GM19025 (cell line): Measurements from ENCODE around the gene LTO1.
"Not testable (repeated sequence)": the region's sequence is repeated elsewhere in the genome, so short reads cannot be mapped to it uniquely, and the experiment has no call there.

Source experiments
- ATAC-seq: cut with Tn5 transposase; IDR thresholded peaks from one replicate; pipeline ENCODE4 v1.9.1; 2021; ENCODE audit warnings: mild to moderate bottlenecking, low read depth, moderate library complexity; ENCODE audit not compliant: unreplicated experiment

LTO1 gene

DNA sequence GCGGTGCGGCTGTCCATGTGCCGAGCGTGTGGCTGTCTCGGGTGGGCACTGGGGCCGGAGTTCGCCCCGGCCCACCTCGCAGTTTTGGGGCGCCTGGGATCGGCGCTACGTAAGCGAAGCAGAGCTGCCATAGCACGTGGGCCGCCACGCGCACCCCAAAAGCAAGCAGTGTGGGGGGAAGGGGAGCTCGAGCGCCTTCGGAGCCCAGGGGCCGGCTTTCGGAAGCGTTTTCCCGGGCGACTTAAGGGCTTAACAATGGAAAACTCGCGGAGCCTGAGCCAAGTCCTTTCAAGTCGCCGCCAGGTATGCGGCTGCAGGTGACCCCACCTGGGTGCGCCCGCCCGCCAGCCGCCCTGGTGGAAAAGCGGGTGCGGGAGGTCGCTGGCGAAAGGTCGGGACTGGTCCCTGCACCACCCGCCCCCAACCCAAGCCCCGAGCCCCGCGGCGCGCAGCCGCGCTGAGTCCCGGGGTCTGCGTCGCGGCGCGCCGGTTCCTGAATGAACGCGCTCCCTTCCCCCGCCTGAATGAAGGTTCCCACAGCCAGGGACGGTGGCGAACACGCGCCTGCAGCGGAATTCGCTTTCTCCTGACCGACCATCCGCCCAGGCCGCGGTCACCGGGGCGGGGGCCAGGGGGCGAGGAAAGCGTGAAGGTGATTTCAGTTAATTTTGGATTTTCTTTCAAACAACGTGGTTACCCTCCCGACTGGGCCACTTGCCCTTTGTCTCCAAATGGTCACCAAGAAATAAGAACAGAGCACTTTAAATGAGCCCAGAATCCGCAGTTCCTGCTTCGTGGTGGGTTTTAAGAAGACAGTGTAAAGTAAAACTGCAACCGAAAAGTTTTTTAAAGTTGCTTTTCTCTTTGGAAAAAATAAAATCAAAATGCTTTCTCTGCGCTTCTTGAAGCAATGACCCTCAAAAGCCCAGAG lies 36.9 kb downstream of the LTO1 start:
- no peak for ATAC-seq

- ATAC-seq: no peak
These were observed 37.8 kb downstream of the LTO1 start for GRCh38 chr11:69637198-69637940.

- ATAC-seq: no peak
These were observed 38.5 kb downstream of the LTO1 start for GRCh38 chr11:69636512-69637197.

GRCh38 chr11:69635804-69636511 lies 39.2 kb downstream of the LTO1 start:
- no peak for ATAC-seq

GRCh38 chr11:69635195-69635594 lies 40.0 kb downstream of the LTO1 start:
- no peak for ATAC-seq

GRCh38 chr11:69634590-69634989 lies 40.6 kb downstream of the LTO1 start:
- no peak for ATAC-seq

GRCh38 chr11:69634069-69634468 lies 41.1 kb downstream of the LTO1 start:
- ATAC-seq: no peak

DNA sequence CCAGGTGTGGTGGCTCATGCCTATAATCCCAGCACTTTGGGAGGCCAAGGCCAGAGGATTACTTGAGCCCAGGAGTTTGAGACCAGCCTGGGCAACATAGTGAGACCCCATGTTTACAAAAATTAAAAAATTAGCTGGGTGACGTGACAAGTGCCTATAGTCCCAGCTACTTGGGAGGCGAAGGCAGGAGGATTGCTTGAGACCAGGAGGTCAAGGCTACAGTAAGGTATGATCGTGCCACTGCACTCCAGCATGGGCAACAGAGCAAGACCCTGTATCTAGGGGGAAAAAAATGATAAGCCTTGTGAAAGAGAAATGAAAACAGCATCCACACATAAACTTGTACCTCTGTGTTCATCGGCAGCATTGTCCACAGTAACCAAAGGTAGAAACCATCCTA lies 42.3 kb downstream of the LTO1 start:
- ATAC-seq: no peak

GRCh38 chr11:69630424-69630823 lies 44.7 kb downstream of the LTO1 start:
- no peak for ATAC-seq

DNA sequence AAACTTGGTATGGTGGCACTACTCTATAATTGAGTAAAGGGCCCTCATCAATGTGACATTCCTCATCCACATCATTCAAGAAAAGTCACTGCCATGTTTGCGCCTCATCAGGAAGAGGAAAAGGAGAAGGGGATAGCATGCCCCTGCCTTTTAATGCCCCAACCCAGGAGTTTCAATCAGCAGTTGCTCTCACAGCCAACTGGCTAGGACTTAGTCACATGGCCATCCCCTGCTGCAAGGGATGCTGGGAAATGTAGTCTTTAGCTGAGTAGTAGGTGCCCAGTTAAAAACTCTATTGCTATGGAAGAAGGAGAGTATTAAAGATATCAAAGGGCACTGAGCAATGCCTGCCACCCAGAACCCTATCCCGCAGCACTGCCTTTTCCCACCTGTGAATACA lies 45.1 kb downstream of the LTO1 start:
- ATAC-seq: no peak

DNA sequence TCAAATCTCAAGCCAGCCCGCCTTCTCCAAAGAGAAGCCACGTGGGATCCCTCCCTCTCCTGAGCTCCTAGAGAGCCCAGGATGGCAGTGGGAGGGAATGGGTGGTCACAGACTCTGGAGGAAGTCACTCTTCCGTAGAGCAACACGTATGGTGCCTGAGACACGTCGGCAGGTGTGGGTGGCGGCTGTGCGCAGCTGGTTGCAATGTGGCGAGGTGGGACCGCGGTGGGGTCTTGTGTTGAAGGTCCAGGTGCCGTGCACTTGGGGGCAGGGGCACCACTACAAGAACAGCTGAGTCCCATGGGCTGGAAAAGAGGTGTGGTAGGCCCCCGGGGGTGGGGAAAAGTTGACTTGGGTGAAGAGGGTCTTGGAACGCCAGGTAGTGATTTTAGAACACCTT lies 47.6 kb downstream of the LTO1 start:
- no peak for ATAC-seq

GRCh38 chr11:69625476-69625875 lies 49.7 kb downstream of the LTO1 start:
- no peak for ATAC-seq

GRCh38 chr11:69624293-69624692 lies 50.9 kb downstream of the LTO1 start:
- ATAC-seq: no peak

GRCh38 chr11:69622097-69622681 lies 53.0 kb downstream of the LTO1 start:
- ATAC-seq: not testable (repeated sequence)

DNA sequence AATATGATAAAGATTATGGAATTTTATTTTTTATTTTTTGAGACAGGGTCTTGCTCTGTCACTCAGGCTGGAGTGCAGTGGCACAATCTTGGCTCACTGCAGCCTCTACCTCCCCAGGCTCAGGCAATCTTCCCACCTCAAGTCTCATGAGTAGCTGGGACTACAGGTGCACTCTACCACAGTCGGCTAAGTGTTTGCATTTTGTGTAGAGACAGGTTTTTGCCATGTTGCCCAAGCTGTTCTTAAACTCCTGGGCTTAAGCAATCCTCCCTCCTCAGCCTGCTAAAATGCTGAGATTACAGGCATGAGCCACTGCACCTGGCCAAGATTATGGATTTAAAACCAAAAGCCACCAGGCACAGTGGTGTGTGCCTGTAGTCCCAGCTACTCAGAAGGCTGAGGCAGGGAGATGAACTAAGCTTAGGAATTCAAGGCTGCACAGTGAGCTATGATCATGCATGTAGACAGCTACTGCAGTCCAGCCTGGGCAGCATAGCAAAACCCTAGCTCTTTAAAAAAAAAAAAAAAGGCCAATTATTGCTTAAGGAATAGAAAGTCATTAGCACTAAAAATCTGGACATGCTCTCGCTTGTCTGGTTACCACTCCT lies 54.4 kb downstream of the LTO1 start:
- no peak for ATAC-seq

GRCh38 chr11:69618237-69618636 lies 56.9 kb downstream of the LTO1 start:
- no peak for ATAC-seq

GRCh38 chr11:69617682-69618081 lies 57.5 kb downstream of the LTO1 start:
- no peak for ATAC-seq

DNA sequence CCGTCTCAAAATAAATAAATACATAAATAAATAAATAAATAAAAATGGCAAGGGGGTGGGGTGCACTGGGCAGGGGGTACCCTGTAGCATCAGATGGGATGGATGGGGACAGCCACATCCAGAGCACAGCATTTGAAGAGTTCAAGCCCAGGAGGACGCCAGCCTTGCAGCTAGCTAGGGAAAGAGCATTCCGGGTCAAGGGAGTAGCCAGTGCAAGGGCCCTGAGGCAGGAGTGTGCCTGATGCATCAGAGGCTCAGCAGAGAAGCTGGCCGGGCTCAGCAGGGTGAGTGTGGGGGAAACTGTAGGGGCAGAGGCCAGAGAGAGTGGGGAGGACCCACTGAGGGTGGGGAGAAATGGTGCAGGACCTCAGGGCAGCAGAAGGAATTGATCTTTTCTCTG lies 57.9 kb downstream of the LTO1 start:
- no peak for ATAC-seq
